Activated effector memory CD4-positive, alpha-beta T cell treated with anti-CD3 and anti-CD28 coated beads, Interleukin-2, amount 50 U/mL, for 16 hours (primary cell): ENCODE measurements around the gene SEC16A.

Experiments
- DNase-seq: peaks from one replicate; pipeline ENCODE4 v3.0.0-alpha.2; 2020

The SEC16A gene, protein sequence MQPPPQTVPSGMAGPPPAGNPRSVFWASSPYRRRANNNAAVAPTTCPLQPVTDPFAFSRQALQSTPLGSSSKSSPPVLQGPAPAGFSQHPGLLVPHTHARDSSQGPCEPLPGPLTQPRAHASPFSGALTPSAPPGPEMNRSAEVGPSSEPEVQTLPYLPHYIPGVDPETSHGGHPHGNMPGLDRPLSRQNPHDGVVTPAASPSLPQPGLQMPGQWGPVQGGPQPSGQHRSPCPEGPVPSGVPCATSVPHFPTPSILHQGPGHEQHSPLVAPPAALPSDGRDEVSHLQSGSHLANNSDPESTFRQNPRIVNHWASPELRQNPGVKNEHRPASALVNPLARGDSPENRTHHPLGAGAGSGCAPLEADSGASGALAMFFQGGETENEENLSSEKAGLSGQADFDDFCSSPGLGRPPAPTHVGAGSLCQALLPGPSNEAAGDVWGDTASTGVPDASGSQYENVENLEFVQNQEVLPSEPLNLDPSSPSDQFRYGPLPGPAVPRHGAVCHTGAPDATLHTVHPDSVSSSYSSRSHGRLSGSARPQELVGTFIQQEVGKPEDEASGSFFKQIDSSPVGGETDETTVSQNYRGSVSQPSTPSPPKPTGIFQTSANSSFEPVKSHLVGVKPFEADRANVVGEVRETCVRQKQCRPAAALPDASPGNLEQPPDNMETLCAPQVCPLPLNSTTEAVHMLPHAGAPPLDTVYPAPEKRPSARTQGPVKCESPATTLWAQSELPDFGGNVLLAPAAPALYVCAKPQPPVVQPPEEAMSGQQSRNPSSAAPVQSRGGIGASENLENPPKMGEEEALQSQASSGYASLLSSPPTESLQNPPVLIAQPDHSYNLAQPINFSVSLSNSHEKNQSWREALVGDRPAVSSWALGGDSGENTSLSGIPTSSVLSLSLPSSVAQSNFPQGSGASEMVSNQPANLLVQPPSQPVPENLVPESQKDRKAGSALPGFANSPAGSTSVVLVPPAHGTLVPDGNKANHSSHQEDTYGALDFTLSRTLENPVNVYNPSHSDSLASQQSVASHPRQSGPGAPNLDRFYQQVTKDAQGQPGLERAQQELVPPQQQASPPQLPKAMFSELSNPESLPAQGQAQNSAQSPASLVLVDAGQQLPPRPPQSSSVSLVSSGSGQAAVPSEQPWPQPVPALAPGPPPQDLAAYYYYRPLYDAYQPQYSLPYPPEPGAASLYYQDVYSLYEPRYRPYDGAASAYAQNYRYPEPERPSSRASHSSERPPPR (N-terminal part only)

DNA sequence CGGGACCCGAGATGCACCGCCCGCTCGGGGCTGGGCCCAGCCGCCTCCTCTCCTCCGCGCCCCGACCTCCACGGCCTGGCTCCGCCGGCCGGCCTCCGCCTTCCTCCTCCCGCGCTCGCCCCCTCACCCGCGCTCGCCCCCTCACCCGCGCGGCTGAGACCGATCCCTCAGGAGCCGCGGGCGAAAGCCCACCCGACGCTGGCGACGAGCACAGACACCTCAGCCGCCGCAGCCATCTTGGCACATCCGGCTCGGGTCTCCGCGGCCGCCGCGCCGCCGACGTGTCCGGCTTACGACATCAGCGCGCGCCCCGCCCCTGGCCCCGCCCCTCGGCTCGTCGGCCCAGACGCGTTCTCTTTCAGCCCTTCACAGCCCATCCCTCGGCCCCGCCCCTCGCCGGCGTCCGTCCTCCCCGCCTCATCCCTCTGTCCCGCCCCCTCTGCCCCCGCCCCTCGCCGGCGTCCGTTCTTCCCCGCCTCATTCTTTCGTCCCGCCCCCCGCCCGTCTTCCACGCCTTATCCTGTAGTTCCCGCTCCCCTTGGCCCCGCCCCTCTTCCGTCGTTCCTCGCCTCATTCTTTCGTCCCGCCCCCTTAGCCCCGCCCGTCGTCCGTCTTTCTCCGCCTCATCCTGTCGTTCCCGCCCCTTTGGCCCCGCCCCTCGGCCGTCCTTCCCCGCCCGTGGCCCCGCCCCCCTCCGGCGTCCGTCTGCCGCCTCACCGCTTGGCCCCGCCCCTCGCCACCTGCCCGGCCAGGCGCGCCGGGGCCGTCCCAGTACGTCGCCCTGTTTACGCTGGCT is at the start of gene SEC16A:
Gene SEC16A (minus strand): TSS at position 248 of the 796 bp plus-strand sequence. CDS start 5,425 bp downstream, outside the sequence.
- DNase-seq: peak; percentile 100

DNA sequence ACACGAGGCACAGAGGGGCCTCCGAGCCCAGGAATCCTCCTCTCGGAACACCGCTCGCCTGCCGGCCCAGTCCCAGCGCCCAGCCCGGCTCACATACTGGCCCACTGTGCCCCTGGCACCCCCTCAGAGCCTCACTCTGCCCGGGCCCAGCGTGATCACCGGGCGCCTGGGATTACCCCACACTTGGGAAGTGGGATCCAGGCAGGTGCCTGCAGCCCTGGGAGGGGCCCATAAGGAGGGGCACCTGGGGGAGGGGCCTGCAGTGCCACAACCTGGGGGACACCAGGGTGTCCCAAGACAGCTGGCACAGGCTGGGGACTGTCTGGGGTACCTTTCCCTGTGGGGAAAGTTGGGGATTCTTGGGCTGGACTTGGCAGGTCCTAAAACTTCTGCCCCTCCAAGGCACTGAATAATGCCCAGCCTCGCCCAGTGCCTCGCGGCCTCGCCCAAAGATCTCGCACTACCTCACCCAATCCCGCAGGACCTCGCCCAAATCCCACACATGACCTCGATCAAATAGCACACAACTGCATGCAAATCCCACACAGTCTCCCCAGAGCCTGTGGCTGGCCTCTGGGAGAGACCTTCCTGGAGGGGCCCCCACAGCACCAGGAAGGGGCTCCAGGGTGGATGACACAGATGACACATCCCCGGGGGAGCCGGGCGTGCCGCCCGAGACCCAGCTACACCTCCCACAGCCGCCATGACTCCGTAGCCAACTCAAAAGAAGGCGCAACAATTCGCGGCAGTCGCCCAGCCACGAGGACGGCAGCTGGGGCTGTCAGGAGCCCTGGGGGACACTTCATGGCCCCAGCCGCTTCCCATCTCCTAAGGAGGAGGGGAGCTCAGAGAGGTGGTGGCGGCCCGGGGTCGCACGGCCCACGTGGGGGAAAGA is 49.3 kb upstream of the SEC16A start:
- DNase-seq: no peak

DNA sequence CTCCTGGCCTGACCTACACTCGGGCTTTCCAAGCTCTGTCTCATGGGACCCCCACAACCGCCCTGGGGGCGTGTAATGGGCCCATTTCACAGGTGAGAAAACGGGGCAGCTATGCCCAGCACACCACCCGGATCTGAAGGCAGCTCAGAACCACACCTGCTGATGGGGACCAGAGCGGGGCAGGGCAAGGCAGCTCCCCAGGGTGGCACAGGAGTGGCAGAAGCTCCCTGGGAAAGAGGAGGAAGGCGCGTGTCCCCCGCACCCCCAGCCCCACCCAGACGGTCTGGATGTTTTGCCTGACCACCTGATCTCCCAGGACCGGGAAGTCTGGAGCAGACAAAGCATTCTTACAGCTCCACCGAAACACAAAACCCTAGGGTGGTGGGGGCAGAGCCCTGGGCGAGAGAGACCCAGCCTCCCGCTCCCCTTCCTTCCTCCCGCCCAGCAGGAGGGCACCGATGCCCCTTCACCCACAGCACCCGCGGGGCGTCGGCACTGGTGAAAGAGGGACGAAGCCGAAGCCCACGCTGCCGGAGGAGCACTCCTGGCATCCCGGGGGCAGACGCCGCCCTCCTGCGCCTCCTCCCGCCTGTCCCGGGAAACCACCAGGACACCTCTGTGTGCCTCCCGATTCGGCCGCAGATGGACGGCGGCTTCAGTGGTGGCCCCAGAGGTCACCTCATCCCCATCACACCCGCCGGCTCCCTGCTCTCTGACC is 48.5 kb upstream of the SEC16A start:
- DNase-seq: no peak

DNA sequence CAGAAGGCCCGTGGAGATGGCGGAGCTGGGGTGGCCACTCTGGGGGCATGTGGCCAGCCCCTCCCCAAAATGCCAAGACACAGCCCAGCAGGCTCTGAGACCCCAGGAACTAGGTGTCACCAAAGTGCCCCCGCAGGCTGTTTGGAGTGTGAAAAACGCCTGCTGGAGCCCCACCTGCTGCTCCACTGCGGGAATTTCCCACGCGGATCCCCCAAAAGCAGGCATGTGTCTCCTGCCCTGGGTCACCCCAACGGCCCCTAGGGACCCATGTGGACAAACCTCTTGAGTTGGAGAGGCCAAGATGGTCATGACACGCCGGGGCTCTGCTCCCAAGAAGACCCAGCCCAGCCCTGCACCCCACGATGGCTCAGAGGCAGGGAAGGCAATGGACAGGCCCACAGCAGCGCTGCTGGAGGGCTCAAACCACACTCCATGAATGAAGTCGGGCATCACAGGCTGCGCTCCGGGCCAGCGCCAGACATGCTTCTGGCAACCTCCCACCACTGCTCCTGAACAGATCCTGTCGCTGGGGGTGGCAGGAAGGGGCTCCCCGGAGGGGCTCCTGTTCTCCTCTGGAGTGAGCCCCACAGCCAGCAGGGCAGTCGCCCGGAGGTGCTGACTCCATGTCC is 47.7 kb upstream of the SEC16A start:
- no peak for DNase-seq

DNA sequence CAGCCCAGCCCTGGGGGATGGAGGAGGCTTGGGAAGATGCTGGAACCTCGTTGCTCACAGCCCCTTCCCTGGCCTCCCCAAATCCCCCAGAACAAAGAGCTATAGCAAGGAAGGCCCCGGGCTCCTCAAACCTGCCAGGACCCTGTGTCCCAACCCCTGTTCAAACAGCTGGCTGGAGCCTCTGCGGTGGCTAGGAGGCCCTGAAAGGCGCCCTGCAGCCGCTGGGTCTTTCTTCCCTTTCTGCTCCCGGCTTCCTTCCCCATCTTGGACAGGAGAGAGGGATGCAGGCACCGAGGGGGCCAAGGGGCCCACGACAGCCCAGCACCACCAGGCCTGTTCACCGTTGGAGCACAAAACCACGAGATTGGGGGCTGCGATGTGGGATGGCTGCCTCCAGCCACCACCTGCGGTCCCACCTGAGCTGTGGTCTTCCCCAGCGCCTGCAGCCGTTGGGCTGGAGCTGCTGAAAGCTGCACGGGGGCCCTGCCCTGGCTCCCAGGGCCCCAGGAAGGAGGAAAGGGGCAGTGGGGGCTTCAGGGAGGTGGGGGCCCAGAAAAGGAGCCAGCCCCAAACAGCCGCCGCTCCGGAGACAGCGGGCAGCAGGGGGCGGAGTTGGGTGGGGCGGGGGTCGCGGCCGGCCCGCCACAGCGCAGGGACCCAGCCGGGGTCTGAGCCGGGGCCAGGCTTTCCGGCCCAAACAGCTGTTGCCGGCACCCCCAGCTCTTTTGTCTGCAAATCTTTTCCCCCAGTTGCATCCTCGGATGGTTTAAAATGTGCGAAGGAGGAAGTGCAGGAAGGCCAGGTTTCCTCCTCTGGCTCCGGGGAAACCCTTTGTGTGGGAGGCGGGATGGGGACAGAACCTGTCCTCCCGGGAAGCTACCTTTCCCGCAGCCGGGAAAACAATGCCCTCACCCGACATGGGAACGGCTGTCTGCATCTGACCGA is 46.9 kb upstream of the SEC16A start:
- no peak for DNase-seq

DNA sequence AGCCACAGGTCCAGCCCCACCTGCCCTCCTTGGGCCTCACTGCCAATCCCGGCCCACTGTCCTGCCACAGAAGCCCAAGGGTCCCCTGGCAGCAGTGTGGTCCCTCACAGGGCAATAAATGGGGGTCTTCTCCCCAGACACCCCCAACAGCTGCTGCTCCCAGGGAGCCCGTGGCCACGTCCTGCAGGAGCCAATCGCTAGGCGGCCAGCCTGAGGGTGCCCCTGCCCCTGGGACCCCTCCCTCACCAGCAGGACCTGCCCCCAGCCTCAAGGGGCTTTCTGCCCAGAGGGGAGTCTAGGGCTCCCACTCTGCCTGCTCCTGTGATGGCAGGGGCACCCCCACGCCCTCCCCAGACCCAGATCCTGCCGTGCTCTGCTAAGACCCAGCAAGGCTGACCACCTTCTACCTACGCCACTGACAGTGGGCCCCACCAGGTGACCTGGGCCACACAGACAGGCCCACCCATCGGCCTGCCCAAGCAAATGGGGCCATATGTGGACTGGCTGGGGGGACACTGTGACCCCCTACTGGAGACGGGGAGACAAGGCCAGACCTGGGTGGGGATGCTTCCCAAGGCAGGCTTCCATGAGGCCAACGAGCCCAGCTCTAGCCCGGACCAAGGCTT is 46.0 kb upstream of the SEC16A start:
- DNase-seq: no peak

DNA sequence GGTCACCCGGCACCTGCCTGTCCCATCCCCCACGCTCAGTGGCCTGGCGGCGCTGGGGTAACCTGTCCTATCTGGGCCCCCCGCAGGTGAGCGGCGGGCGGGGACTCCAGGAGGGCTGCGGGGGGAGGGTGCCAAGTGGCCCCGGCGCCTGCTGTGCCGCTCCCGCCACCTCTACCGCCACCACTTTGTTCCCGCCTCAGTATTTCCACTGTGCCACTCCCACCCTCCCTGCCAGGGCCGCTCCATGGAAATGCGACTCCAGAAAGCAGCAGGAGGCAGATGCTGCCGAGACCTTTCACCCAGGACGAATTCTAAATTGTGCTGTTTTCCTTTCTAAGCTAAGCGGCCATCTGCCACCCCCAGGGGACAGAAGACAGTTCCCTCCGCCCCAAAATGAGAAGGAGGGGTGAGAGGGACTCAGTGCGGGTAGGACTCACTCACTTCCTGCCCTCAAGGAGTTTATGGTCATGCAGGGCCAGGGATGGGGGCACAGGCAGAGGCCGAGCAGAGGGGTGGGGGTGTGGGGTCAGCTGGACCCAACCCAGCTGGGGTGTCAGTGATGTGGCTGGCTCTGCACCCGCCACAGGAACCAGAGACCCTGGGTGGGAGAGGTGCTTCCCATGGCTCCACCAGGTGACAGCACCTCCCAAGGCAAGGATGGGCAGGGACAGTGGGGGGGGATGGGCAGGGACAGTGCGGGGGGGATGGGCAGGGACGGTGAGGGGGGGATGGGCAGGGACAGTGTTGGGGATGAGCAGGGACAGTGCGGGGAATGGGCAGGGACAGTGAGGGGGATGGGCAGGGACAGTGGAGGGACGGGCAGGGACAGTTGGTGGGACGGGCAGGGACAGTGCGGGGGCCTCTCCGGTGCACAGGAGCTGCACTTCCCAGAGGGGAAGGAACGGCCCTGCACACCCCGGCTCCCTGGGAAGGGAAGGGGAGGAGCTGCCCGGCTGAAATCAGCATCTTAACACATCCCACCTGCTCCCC is 45.2 kb upstream of the SEC16A start:
- DNase-seq: no peak

DNA sequence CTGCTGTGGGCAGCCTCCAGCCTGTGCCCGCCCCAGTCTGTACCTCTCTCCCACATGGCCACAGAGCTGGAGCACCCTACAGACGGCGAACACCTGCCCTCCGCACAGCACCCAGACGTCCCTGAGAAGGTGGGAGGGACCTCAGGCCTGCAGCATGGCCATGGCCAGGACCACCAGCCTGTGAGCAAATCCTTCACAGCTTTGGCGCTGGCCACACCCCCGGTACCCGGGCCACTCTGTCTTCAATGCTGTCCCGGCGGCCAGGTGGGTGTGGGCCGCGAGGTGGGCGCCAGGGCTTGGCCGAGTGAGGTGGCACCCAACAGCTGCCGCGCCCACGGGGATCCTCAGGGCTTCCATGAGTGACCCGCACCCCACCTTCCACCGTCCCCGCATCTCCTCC is 44.3 kb upstream of the SEC16A start:
- no peak for DNase-seq

DNA sequence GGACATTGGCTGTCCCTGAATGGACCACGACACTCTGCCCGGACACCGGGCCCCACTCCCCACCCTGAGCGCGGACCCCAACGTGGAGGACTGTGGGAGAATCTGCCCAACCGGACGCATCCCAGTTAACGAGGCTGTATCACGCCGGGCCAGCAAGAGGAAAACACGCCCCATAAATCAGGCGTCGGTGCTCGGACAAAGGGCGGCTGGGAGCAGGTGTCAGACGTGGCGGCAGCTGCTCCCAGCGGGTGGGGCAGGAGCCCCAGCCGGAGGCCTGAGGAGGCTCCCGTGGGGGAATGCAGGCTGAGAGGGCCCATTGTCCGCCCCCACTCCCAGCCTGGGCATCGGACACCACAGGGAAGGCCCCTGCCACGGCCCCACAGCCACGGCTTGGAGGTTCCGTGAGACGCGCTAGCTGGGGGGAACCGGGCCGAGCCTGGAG is 43.8 kb upstream of the SEC16A start:
- DNase-seq: no peak

DNA sequence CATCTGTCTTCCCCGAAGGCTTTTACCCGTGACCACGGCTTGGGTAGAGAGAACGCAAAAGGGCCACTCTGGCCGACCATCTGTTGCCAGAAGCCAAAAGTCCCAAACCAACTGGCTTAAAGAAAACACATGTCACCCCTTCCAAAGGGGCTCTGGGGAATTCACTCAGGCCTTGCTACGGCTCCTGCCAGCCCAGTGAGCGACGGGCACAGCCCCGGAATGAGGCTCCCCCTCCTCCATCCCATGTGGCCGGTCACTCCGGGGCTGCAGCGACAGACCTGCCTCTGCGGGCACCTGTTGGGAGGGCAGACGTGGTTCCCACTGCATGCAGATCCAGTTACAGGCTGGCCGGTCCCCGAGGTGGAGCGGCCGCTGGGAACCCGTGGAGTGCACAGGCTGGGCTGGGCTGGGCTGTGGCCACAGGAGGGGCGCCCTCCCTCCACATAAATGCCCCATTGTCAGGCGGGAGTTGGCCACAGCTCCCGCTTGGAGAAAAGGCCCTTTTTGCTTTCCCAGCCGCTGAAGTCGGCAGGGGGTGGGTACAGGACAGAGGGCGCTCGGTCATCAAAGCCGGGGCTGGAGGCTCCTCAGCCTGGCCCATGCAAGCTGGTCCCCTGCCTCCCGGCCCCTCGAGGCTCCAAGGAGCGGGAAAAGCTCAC is 43.1 kb upstream of the SEC16A start:
- no peak for DNase-seq

DNA sequence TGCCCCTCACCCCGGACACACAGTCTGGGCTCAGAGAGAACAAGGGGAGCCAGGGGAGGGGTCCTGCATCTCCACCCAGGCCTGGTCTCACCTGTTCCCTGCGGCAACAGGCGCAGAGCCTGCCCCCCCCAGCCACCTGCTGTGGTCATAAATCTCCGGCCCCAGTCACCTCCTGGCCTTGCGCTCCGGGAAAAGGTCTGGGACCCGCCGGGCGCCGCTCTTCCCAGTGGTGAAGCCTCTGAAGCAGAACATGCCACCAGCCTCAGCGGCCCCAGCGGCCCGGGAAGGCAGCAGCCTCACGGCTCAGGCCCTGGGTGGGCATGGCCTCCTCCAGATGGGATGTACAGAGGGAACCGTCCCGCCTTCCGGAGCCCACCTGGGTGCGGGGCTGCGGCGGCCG is 42.4 kb upstream of the SEC16A start:
- DNase-seq: no peak

DNA sequence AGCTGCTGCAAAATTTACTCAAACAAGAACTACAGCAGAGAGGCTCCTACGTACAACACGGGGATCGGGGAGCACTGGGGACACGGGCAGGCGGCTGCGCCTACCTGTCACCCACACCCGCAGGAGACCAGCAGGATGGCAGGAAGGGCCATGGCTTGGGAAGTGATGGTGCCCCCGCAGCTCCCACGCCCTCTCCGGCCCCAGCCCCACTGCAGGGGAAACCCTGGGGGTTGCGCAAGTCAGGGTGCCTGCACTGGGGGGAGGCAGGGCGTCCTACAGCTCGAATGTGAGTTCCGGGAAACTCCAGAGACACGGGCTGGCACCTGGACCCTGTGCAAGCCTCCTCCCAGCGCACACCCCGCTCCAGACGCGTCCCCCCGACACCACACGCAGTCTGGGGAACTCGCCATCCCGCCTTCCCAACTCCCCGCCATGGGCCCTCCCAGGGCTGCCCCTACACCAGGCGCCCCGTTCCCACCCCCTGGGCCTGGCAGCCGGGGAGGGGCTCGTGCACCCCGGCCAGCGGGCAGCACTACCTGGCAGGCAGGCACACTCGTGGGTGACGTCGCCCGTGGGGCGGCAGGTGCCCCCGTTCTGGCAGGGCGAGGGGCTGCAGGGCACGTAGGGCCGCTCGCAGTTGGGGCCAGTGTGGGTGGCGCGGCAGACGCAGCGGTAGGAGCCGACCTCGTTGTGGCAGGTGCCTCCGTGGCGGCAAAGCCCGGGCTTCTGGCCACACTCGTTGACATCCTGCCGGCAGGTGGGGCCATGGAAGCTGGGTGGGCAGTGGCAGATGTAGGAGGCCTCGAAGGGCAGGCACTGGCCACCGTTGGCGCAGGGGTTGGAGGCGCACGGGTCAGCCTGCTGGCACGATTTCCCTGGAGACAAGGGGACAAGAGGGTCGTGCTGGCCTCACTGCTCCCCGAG is 39.7 kb upstream of the SEC16A start:
- no peak for DNase-seq

DNA sequence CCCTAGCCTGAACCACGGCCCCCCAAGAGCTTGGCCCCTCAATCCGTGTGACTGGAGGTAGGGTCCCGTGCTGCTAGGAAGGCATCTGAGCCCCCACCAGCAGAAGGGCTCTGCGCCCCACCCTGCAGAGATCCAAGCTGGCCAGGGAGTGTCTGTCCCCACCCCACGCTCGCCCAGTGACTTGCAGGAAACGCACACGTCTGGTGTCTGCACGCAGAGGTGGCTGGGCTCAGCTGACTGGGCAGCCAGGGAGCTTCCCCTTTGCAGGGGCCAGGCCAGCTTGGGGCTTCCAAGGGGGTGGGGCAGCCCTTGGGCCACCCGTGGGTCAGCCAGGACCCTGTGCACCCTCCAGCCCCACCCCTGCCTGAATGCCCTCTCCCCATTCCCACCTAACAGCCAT is 38.7 kb upstream of the SEC16A start:
- DNase-seq: no peak

DNA sequence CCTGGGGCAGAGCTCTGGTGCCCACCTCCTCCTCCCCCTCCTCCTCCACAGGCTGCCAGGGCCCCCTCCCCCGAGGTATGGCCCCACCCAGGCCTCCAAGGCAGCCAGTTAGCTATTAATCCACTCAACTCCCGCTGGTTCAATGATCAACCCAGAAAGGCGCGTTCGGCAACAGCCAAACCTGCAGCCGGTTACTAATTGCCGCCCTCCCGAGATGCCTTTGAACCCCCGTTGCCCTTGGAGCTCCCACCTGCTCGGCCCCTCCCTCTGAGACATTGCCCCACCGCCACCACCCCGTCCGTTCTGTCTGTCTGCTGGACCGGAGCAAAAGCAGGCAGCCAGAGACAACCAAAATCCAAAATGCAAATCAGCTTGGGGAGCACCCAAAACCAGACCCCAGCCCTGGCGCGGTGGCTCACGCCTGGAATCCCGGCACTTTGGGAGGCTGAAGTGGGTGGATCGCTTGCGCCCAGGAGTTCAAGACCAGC is 37.3 kb upstream of the SEC16A start:
- no peak for DNase-seq
